ENCODE data around the gene SCN3B.

GRCh38 chr11:123684601-123685000, 30.2 kb upstream of the SCN3B start:
- TF ChIP-seq POLR2AphosphoS2 (IDR thresholded peaks at IDR 0.05; ENCODE audit: low read length) (no peak), PHB2 (IDR thresholded peaks at IDR 0.05; ENCODE audit: low read depth) (no peak), SMAD3 (CRISPR knock-in tag; conservative IDR thresholded peaks at IDR 0.05) (no peak)
